Measurements from ENCODE around the gene B3GNT9.
"Not testable (repeated sequence)": the region's sequence is repeated elsewhere in the genome, so short reads cannot be mapped to it uniquely, and the experiment has no call there.

B3GNT9 gene

GRCh38 chr16:67137605-67138004 is 13.2 kb downstream of the B3GNT9 start:
- Histone ChIP-seq H3K9ac (ENCODE audit: low read length) (no peak overlapping the region), H3K4me1 (ENCODE audit: control insufficient read depth, insufficient read depth, low read length) (no peaks in the 10 kb centered on the region), H3K9me3 (ENCODE audit: control insufficient read depth, low read length) (no peaks in the 10 kb centered on the region), H3K36me3 (ENCODE audit: control insufficient read depth, insufficient read depth, low read length) (peaks cover 22% of the 10 kb centered on the region), H3K27me3 (ENCODE audit: control insufficient read depth, insufficient read depth, low read length) (no peaks in the 10 kb centered on the region), H3K4me3 (ENCODE audit: low read length) (no peak overlapping the region)

- Histone ChIP-seq H3K9me3 (ENCODE audit: control insufficient read depth, low read length) (no peaks in the 10 kb centered on the region), H3K27me3 (ENCODE audit: control insufficient read depth, insufficient read depth, low read length) (no peaks in the 10 kb centered on the region), H3K9ac (ENCODE audit: low read length) (no peak overlapping the region), H3K4me1 (ENCODE audit: control insufficient read depth, insufficient read depth, low read length) (no peaks in the 10 kb centered on the region), H3K36me3 (ENCODE audit: control insufficient read depth, insufficient read depth, low read length) (peaks cover 11% of the 10 kb centered on the region), H3K4me3 (ENCODE audit: low read length) (no peak overlapping the region)
Measured at GRCh38 chr16:67129422-67129821, 21.4 kb downstream of the B3GNT9 start.

GRCh38 chr16:67128887-67129286 is 21.9 kb downstream of the B3GNT9 start:
- Histone ChIP-seq H3K27me3 (ENCODE audit: control insufficient read depth, insufficient read depth, low read length) (no peaks in the 10 kb centered on the region), H3K36me3 (ENCODE audit: control insufficient read depth, insufficient read depth, low read length) (peaks cover 9% of the 10 kb centered on the region), H3K9ac (ENCODE audit: low read length) (no peak overlapping the region), H3K9me3 (ENCODE audit: control insufficient read depth, low read length) (no peaks in the 10 kb centered on the region), H3K4me3 (ENCODE audit: low read length) (no peak overlapping the region), H3K4me1 (ENCODE audit: control insufficient read depth, insufficient read depth, low read length) (no peaks in the 10 kb centered on the region)

- Histone ChIP-seq H3K9me3 (ENCODE audit: control insufficient read depth, low read length) (no peaks in the 10 kb centered on the region), H3K4me3 (ENCODE audit: low read length) (no peak overlapping the region), H3K36me3 (ENCODE audit: control insufficient read depth, insufficient read depth, low read length) (peaks cover 12% of the 10 kb centered on the region), H3K4me1 (ENCODE audit: control insufficient read depth, insufficient read depth, low read length) (no peaks in the 10 kb centered on the region), H3K9ac (ENCODE audit: low read length) (no peak overlapping the region), H3K27me3 (ENCODE audit: control insufficient read depth, insufficient read depth, low read length) (no peaks in the 10 kb centered on the region)
Measured at GRCh38 chr16:67128417-67128816, 22.4 kb downstream of the B3GNT9 start.

GRCh38 chr16:67122799-67123198 is 28.0 kb downstream of the B3GNT9 start:
- H3K9ac ChIP-seq (ENCODE audit: low read length); H3K36me3 ChIP-seq (ENCODE audit: control insufficient read depth, insufficient read depth, low read length); H3K4me3 ChIP-seq (ENCODE audit: low read length); H3K4me1 ChIP-seq (ENCODE audit: control insufficient read depth, insufficient read depth, low read length); H3K27me3 ChIP-seq (ENCODE audit: control insufficient read depth, insufficient read depth, low read length); H3K9me3 ChIP-seq (ENCODE audit: control insufficient read depth, low read length): not testable (repeated sequence)

GRCh38 chr16:67120025-67120424 is 30.8 kb downstream of the B3GNT9 start:
- no peaks in the 10 kb centered on the region for H3K27me3 ChIP-seq (ENCODE audit: control insufficient read depth, insufficient read depth, low read length)
- H3K4me3 ChIP-seq (ENCODE audit: low read length): no peak overlapping the region
- H3K36me3 ChIP-seq (ENCODE audit: control insufficient read depth, insufficient read depth, low read length): peaks cover 5% of the 10 kb centered on the region
- H3K4me1 ChIP-seq (ENCODE audit: control insufficient read depth, insufficient read depth, low read length): no peaks in the 10 kb centered on the region
- no peak overlapping the region for H3K9ac ChIP-seq (ENCODE audit: low read length)
- H3K9me3 ChIP-seq (ENCODE audit: control insufficient read depth, low read length): no peaks in the 10 kb centered on the region

- Histone ChIP-seq H3K4me1 (ENCODE audit: control insufficient read depth, insufficient read depth, low read length) (peaks cover 16% of the 10 kb centered on the region), H3K4me3 (ENCODE audit: low read length) (no peak overlapping the region), H3K9ac (ENCODE audit: low read length) (no peak overlapping the region), H3K9me3 (ENCODE audit: control insufficient read depth, low read length) (no peaks in the 10 kb centered on the region), H3K36me3 (ENCODE audit: control insufficient read depth, insufficient read depth, low read length) (no peaks in the 10 kb centered on the region), H3K27me3 (ENCODE audit: control insufficient read depth, insufficient read depth, low read length) (no peaks in the 10 kb centered on the region)
Measured at GRCh38 chr16:67117716-67118115, 33.1 kb downstream of the B3GNT9 start.

GRCh38 chr16:67116388-67117311 is 34.1 kb downstream of the B3GNT9 start:
- no peaks in the 10 kb centered on the region for H3K27me3 ChIP-seq (ENCODE audit: control insufficient read depth, insufficient read depth, low read length)
- H3K9ac ChIP-seq (ENCODE audit: low read length): no peak overlapping the region
- no peaks in the 10 kb centered on the region for H3K9me3 ChIP-seq (ENCODE audit: control insufficient read depth, low read length)
- peaks cover 19% of the 10 kb centered on the region for H3K4me1 ChIP-seq (ENCODE audit: control insufficient read depth, insufficient read depth, low read length)
- H3K4me3 ChIP-seq (ENCODE audit: low read length): no peak overlapping the region
- no peaks in the 10 kb centered on the region for H3K36me3 ChIP-seq (ENCODE audit: control insufficient read depth, insufficient read depth, low read length)

- no peaks in the 10 kb centered on the region for H3K36me3 ChIP-seq (ENCODE audit: control insufficient read depth, insufficient read depth, low read length)
- no peaks in the 10 kb centered on the region for H3K27me3 ChIP-seq (ENCODE audit: control insufficient read depth, insufficient read depth, low read length)
- H3K4me1 ChIP-seq (ENCODE audit: control insufficient read depth, insufficient read depth, low read length): peaks cover 29% of the 10 kb centered on the region
- H3K4me3 ChIP-seq (ENCODE audit: low read length): no peak overlapping the region
- no peaks in the 10 kb centered on the region for H3K9me3 ChIP-seq (ENCODE audit: control insufficient read depth, low read length)
- no peak overlapping the region for H3K9ac ChIP-seq (ENCODE audit: low read length)
Measured at GRCh38 chr16:67115639-67116038, 35.2 kb downstream of the B3GNT9 start.

GRCh38 chr16:67114793-67115192 is 36.0 kb downstream of the B3GNT9 start:
- Histone ChIP-seq H3K36me3 (ENCODE audit: control insufficient read depth, insufficient read depth, low read length) (no peaks in the 10 kb centered on the region), H3K9me3 (ENCODE audit: control insufficient read depth, low read length) (no peaks in the 10 kb centered on the region), H3K27me3 (ENCODE audit: control insufficient read depth, insufficient read depth, low read length) (no peaks in the 10 kb centered on the region), H3K4me3 (ENCODE audit: low read length) (no peak overlapping the region), H3K4me1 (ENCODE audit: control insufficient read depth, insufficient read depth, low read length) (peaks cover 32% of the 10 kb centered on the region), H3K9ac (ENCODE audit: low read length) (no peak overlapping the region)

- Histone ChIP-seq H3K9ac (ENCODE audit: low read length) (no peak overlapping the region), H3K27me3 (ENCODE audit: control insufficient read depth, insufficient read depth, low read length) (no peaks in the 10 kb centered on the region), H3K9me3 (ENCODE audit: control insufficient read depth, low read length) (no peaks in the 10 kb centered on the region), H3K36me3 (ENCODE audit: control insufficient read depth, insufficient read depth, low read length) (no peaks in the 10 kb centered on the region), H3K4me1 (ENCODE audit: control insufficient read depth, insufficient read depth, low read length) (peaks cover 39% of the 10 kb centered on the region), H3K4me3 (ENCODE audit: low read length) (no peak overlapping the region)
Measured at GRCh38 chr16:67112591-67113399, 38.0 kb downstream of the B3GNT9 start.

- H3K36me3 ChIP-seq (ENCODE audit: control insufficient read depth, insufficient read depth, low read length): no peaks in the 10 kb centered on the region
- H3K9me3 ChIP-seq (ENCODE audit: control insufficient read depth, low read length): no peaks in the 10 kb centered on the region
- no peaks in the 10 kb centered on the region for H3K27me3 ChIP-seq (ENCODE audit: control insufficient read depth, insufficient read depth, low read length)
- peaks cover 39% of the 10 kb centered on the region for H3K4me1 ChIP-seq (ENCODE audit: control insufficient read depth, insufficient read depth, low read length)
- H3K9ac ChIP-seq (ENCODE audit: low read length): no peak overlapping the region
- no peak overlapping the region for H3K4me3 ChIP-seq (ENCODE audit: low read length)
Measured at GRCh38 chr16:67111951-67112444, 38.8 kb downstream of the B3GNT9 start.
